ENCODE data around the gene MAML3. TPM values are rescaled to one million over a fixed set of nuclear protein-coding genes. Genes with fewer than 3 reads are reported as not detected.

The MAML3 gene
- total and polyA plus RNA-seq, 2 of the 13 experiments (the other 11 are each of a cell fraction or from before 2014, with no cell fraction given): 0.05 to 0.13 TPM

DNA sequence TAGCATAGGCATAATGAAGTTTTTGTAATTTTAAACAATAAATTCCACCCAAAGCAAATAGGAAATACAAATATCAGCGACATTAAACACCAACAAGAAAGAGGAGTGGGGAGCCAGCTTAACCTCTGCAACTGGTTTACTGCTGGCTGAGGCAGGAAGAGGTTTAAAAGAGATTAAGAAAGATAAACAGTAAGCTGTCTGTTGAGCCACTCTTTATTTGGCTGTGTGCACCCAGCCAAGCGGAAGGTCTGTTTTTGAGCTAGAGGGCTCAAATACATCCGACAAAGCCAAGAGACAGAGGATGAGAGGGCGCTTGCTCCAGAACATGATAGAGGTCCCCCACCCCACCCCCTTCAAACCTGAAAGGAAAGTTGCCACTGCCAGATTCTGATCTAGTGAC lies 297.0 kb downstream of the MAML3 start (continued):
- no peak for TF ChIP-seq PHB2 (IDR thresholded peaks at IDR 0.05; ENCODE audit: partially characterized antibody)
- TF ChIP-seq DR1 (CRISPR knock-in tag; IDR thresholded peaks at IDR 0.05): no peak
- TF ChIP-seq MATR3 (CRISPR knock-in tag; IDR thresholded peaks at IDR 0.05): no peak

- Histone ChIP-seq H3K9ac (ENCODE audit: insufficient read depth, low read depth, low read length) (no peak overlapping the region), H3K36me3 (replicated peaks in 1 of 2; ENCODE audit: control insufficient read depth in 1 of 2, insufficient read depth in 2 of 2, low read length in 2 of 2) (no peaks in the 10 kb centered on the region), H3K27ac (ENCODE audit: extremely low read length, insufficient read depth, low read length) (no peak overlapping the region), H3K79me2 (ENCODE audit: insufficient read depth, low read length) (no peaks in the 10 kb centered on the region), H2AFZ (ENCODE audit: low read length) (no peak overlapping the region), H4K20me1 (ENCODE audit: insufficient read depth, low read length) (no peaks in the 10 kb centered on the region), H3K4me3 (replicated peaks in 1 of 3; ENCODE audit: insufficient read depth in 1 of 3, low read depth in 2 of 3, low read length in 3 of 3) (no peak overlapping the region), H3K4me1 (ENCODE audit: insufficient read depth, low read length) (peaks cover 80% of the 10 kb centered on the region), H3K4me2 (ENCODE audit: low read depth, low read length) (no peak overlapping the region), H3K9me3 (ENCODE audit: low read length) (no peaks in the 10 kb centered on the region), H3K27me3 (ENCODE audit: control insufficient read depth in 1 of 2, insufficient read depth in 2 of 2, low read length in 2 of 2) (no peaks in the 10 kb centered on the region)
- ATAC-seq: no peak
- TF ChIP-seq CENPX (CRISPR knock-in tag; IDR thresholded peaks at IDR 0.05): no peak
- TF ChIP-seq, protein P1, sequence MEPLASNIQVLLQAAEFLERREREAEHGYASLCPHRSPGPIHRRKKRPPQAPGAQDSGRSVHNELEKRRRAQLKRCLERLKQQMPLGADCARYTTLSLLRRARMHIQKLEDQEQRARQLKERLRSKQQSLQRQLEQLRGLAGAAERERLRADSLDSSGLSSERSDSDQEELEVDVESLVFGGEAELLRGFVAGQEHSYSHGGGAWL (CRISPR knock-in tag; IDR thresholded peaks at IDR 0.05): no peak
- no peak for TF ChIP-seq ELF4 (CRISPR knock-in tag; IDR thresholded peaks at IDR 0.05; ENCODE audit: borderline replicate concordance)
- no peak for TF ChIP-seq E2F2 (CRISPR knock-in tag; IDR thresholded peaks at IDR 0.05; ENCODE audit: borderline replicate concordance)
- TF ChIP-seq ZNF235 (CRISPR knock-in tag; IDR thresholded peaks at IDR 0.05; ENCODE audit: borderline replicate concordance): no peak
- TF ChIP-seq, protein P2, sequence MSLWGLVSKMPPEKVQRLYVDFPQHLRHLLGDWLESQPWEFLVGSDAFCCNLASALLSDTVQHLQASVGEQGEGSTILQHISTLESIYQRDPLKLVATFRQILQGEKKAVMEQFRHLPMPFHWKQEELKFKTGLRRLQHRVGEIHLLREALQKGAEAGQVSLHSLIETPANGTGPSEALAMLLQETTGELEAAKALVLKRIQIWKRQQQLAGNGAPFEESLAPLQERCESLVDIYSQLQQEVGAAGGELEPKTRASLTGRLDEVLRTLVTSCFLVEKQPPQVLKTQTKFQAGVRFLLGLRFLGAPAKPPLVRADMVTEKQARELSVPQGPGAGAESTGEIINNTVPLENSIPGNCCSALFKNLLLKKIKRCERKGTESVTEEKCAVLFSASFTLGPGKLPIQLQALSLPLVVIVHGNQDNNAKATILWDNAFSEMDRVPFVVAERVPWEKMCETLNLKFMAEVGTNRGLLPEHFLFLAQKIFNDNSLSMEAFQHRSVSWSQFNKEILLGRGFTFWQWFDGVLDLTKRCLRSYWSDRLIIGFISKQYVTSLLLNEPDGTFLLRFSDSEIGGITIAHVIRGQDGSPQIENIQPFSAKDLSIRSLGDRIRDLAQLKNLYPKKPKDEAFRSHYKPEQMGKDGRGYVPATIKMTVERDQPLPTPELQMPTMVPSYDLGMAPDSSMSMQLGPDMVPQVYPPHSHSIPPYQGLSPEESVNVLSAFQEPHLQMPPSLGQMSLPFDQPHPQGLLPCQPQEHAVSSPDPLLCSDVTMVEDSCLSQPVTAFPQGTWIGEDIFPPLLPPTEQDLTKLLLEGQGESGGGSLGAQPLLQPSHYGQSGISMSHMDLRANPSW (CRISPR knock-in tag; IDR thresholded peaks at IDR 0.05; ENCODE audit: borderline replicate concordance): no peak
- TF ChIP-seq ESRRA (CRISPR knock-in tag; IDR thresholded peaks at IDR 0.05; ENCODE audit: low read depth): no peak
- TF ChIP-seq POGZ (CRISPR knock-in tag; IDR thresholded peaks at IDR 0.05): no peak
- TF ChIP-seq ZNF230 (CRISPR knock-in tag; IDR thresholded peaks at IDR 0.05): no peak
- TF ChIP-seq YY1 (IDR thresholded peaks at IDR 0.05; ENCODE audit: insufficient read depth, insufficient replicate concordance, low read depth, low read length): no peak
- TF ChIP-seq CBX5 (CRISPR knock-in tag; IDR thresholded peaks at IDR 0.05; ENCODE audit: borderline replicate concordance): no peak
- TF ChIP-seq ZNF788 (CRISPR knock-in tag; IDR thresholded peaks at IDR 0.05; ENCODE audit: borderline replicate concordance): no peak
- CTCF ChIA-PET (ENCODE audit: low intra/inter-chr PET ratio, low total read pairs): no interaction called here
- in situ Hi-C loops (cut with HindIII; ENCODE audit: extremely low pct_ligation_motif_present, low pct_unique_long_range_greater_than_20kb): no loop called here
- no TSS peak for BruUV-seq (replicated peaks)
- FAIRE-seq: no peak
- intact Hi-C loops (cut with micrococcal nuclease; ENCODE audit: unreplicated experiment): loop anchor here (5.0 kb wide), 1 partner anchor 93 kb away; no protein-coding TSS in a partner anchor
- WGBS (ENCODE audit: low lambda C conversion rate): 91% methylated on average over 7 of the region's 7 CpGs
- DNase-seq (ENCODE audit: low spot score): no peak
- POLR2A ChIA-PET: no interaction called here
These were observed 299.1 kb downstream of the MAML3 start for GRCh38 chr4:139854668-139855403.

Data from HepG2 (cell line).